ENCODE measurements around the gene CNTRL. TPM values are rescaled to one million over a fixed set of nuclear protein-coding genes. Genes with fewer than 3 reads are reported as not detected.

CNTRL gene
- total RNA-seq, 4 donors from 2014 or later = 20.0 to 30.2 (median 27.4) TPM

DNA sequence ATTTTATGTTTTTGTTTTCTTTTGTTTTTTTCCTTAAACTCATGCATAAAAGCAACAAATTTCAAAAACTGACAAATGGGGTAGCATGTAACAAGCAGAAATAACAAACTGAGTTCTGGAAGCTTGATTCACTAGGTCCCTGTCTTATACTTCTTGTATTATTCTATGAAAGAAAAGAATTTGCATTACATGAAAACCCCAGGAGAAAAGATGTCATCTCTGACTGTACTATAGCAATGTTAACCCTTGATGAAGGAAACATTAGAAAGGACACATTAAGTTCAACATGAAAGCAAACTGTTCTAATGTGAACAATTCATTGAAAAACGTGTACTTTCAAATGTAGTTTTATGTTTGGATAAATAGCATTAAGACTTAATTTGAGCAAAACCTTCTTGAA lies 117.8 kb downstream of the CNTRL start:
- TF ChIP-seq, protein P1, sequence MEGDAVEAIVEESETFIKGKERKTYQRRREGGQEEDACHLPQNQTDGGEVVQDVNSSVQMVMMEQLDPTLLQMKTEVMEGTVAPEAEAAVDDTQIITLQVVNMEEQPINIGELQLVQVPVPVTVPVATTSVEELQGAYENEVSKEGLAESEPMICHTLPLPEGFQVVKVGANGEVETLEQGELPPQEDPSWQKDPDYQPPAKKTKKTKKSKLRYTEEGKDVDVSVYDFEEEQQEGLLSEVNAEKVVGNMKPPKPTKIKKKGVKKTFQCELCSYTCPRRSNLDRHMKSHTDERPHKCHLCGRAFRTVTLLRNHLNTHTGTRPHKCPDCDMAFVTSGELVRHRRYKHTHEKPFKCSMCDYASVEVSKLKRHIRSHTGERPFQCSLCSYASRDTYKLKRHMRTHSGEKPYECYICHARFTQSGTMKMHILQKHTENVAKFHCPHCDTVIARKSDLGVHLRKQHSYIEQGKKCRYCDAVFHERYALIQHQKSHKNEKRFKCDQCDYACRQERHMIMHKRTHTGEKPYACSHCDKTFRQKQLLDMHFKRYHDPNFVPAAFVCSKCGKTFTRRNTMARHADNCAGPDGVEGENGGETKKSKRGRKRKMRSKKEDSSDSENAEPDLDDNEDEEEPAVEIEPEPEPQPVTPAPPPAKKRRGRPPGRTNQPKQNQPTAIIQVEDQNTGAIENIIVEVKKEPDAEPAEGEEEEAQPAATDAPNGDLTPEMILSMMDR (IDR thresholded peaks at IDR 0.05; ENCODE audit: low read depth) = no peak

- TF ChIP-seq, protein P1 (IDR thresholded peaks at IDR 0.05; ENCODE audit: low read depth) = no peak
Measured at GRCh38 chr9:121192959-121193640, 118.3 kb downstream of the CNTRL start.

DNA sequence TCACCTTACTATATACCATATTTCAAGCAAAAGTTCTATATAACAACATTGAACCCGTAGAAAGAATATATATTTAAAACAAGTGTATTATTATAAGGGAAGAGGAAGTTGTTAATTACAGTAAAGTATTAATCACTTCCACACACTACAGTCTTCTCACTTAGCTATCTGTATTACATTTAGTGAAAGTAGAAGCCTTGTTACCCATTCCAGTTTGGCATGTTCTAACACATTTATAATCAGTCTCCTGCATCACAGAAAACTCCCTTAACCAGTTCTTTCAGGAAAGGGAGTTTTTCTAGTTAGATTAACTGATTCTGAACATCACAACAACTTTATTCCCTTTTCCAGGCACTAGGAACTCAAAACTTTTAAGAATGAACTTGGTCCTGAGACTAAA lies 120.0 kb downstream of the CNTRL start:
- TF ChIP-seq, protein P1 (IDR thresholded peaks at IDR 0.05; ENCODE audit: low read depth) = no peak

DNA sequence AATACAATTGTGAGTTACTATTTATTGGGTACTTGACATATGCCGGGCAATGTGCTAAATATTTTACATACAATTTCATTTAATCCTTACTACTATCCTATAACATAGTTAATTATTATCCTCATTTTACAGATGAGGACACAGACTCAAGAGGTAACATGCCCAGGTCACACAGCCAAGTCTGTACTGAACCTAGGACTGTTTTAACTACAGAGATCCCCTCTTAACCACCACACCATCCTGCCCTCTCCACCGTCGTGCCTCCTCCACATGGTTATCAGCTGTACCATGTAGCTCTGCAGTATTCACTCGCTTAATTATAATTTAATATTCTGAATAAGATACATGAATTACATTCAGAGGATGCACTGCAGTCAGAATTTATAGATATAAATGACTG lies 121.6 kb downstream of the CNTRL start:
- TF ChIP-seq, protein P1 (IDR thresholded peaks at IDR 0.05; ENCODE audit: low read depth) = no peak

- TF ChIP-seq, protein P1 (IDR thresholded peaks at IDR 0.05; ENCODE audit: low read depth) = no peak
Measured at GRCh38 chr9:121197132-121197531, 122.4 kb downstream of the CNTRL start.

DNA sequence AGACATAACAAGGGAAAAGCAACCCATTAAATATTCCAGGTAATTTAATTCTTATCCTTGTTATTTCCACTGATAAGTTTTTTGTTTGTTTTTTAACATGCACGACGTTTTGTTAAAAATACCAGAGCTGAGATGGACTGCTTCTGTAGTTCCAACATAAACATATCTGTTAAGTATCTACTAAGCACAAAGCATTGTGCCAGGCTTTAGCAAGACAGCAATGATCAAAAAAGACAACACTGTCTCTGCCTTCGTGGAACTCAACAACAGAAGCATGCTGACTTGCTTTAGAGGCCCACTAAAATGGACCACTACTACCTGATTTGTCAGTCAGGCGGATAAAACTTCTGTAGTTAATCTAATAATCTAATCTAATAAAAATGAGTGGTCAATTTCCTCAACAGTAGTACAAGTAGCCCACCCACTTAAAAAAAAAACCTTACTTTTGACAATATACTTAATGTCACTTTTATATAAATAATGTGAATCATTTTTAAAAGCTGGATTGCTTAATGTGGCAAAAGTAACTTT lies 123.8 kb downstream of the CNTRL start:
- TF ChIP-seq, protein P1 (IDR thresholded peaks at IDR 0.05; ENCODE audit: low read depth) = no peak

DNA sequence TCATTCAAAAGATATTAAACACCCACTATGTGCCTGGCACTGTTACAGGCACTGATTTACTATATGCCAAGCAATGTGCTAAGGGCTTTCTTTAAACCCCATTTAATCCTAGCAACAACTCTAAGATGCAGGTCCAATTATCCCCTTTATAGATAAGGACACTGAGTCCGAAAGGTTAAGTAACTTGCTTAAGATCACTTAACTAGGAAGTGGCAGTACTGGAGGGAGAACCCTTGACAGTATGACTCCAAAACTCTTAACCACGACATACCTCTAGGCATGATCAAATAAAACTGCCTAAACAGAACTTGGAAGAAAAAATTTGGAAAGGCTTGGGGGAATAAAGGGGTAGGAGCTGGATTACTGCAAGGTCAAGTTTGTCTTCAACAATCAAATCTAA lies 125.2 kb downstream of the CNTRL start:
- TF ChIP-seq, protein P1 (IDR thresholded peaks at IDR 0.05; ENCODE audit: low read depth) = no peak

Data from subcutaneous adipose tissue (tissue), 4 donors.